Testis (tissue), 2 donors: ENCODE data around the gene SEMA3B.
A peak's percentile ranks its signal among the peaks of the same experiment; 100 is the strongest.

Source experiments
- CTCF ChIP-seq, 3 experiments: fragments of 450-650 bp in 2 of 3; fragments of 200-600 bp in 1 of 3; sonication (generic) in 1 of 3; IDR thresholded peaks; one replicate each; pipeline ENCODE4 v1.5.1; 2016 to 2019; ENCODE audit warnings: antibody characterized with exemption in 3 of 3, mild to moderate bottlenecking in 2 of 3, moderate library complexity in 1 of 3
- POLR2A ChIP-seq: fragments of 450-650 bp; IDR thresholded peaks from one replicate; pipeline ENCODE4 v1.6.1; 2017; ENCODE audit warnings: antibody characterized with exemption, mild to moderate bottlenecking, moderate library complexity

DNA sequence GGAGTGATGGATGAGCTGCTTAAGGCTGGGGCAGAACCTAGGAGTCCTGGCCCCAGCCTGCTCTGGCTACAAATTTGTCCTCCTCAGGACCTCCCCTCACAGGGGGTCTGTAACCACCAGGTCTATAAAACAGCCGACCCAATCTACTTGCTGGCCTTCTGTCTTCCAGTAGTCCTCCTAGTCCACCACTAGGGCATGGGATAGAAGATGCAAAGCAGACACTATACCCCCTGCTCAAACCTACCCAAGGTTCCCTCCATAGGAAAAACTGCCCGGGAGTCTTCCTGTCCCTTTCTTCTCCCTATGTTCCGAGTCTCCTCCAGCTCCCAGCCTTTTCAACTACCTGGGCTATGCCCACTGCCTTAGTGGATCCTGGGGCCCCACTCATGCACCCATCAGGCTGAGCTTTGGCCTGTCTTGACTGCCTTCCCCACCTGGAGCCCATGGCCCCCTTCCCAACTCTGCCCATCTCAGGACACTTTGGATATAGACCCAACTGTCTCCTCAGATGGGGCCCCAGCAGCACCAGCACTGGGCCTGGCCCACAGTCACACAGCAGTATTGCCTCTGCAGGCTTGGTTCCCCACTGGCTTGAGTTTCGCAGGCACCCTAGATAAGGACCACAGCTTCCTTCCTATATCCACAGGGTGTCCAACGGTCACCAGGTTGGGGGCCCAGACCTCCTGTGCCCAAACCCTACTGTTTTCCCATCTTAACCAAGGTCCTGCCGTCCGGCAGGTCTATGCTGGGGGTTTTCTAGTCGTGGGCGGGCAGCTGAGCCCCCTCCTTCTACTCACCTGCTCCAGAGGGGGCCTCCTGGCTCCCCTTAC is 29.2 kb downstream of the SEMA3B start:
- TF ChIP-seq CTCF (IDR thresholded peaks at IDR 0.05): peak in 2 of 3 experiments; percentile 12 to 20
- no peak for TF ChIP-seq POLR2A
